Measurements from ENCODE around the gene KLF13.

Gene KLF13

DNA sequence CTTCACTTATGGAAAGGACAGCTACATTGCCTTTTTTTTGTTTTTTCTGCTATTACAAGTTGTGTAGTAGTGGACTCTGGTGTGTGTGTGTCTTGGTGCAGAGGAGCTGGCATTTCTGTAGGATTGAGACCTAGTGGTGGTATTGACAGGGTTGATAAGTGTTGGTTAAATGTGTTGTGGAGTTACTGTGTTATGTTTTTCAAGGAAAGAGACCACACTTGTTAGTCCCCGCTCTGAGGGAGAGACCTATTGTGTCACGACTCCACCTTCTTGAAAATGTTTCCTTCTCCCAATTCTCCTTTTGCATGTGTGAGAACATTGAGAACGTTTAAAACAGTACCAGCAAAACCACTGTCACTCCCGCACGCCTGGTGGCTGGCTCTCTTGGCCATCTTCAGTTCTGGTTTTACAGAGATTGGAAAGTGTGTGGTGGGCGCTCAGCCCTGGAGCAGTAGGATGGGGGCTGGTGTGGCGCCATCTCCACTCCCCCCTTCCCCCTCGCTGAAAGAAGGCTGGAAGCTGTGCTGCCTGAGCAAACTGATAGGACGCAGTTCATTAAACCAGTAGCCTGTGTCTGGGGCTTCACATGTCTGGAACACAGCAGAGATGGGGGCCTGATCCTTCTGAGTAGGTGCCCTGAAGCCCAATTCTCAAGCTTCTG is 5.5 kb downstream of the KLF13 start:
- DNase-seq (ENCODE audit: low read depth in 2 of 2): no peak

DNA sequence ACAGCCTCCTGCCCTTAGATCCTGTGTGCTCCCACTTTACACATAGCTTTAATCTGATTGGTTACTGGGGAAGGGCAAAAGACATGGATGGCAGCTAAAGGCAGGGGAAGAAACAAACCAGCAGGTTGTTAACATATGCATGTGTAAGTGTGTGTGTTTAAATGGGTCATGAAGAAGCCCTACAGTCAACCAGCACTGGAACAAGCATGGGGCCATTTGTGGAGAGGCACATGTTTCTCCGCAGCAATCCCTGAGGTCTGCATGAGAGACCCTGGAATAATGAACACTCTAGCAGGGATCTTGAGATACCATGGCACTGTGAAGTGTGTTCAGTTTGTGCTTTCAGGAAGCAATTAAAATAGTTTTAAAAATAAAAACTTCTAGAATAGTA is 6.0 kb downstream of the KLF13 start:
- no peak for DNase-seq (ENCODE audit: low read depth in 2 of 2)

DNA sequence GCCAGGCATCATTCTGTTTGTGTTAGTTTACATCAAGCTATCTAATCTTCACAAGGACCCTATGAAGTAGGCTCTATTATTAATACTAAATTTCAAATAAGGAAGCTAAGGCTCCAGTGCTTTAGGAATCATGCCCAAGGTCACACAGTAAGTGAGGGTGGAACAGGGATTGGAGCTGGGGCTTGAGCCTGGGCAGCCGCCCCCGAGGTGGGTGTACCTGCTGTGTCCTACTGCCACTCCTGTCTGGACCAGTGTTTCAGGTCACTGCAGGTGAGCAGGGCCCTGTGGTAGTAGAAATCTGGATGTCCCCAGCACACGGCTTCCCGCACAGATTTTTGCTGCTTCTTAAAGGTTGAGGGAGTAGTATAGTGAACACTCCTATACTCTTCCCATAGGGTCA is 6.5 kb downstream of the KLF13 start:
- DNase-seq (ENCODE audit: low read depth in 2 of 2): no peak

DNA sequence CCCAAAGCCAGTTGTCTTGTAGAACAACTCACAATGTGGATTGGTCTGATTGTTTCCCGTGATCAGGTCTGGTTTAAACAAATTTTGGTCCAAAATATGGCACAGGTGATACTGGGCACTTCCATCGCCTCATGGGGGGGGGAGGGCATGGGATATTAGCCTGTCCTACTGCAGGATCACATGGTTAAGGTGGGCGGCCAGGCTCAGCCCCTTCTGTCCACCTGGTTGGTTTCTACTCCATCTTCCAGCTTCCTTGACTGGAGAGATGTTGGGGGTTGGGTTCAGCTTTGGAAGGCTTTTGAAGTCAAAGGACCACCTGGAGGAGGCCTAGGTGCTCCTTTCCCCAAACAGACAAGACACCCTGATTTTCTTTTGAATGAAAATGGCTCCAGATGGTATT is 7.2 kb downstream of the KLF13 start:
- DNase-seq (ENCODE audit: low read depth in 2 of 2): no peak

DNA sequence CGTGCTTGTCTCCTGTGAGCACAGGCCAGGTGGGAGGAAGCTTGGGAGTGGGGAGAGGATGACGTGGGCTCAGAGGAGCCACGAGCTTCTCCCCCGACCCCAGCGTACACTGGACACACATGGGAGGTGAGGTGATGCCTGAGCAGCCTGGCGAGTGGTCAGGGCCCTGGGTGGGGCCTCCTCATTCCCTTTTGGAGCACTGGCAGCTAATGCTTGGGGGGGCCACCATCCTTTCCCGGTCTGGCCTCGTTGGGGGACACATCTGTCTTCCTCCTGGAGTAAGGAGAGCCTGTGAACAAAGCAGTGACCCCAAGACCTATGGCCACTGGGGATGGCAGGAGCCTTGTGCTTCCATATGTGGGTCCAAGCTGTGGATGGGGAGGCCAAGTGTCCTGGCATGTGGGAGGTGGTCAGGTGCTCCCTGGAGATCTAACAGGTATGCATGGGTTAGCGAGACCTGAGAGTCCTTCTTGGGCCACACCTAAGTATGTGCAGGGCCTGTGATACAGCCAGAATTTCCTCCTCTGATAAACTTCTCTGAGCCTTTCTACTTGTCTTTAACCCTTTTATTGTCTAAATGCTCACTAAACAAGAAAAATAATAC is 9.5 kb downstream of the KLF13 start:
- DNase-seq (ENCODE audit: low read depth in 2 of 2): no peak

DNA sequence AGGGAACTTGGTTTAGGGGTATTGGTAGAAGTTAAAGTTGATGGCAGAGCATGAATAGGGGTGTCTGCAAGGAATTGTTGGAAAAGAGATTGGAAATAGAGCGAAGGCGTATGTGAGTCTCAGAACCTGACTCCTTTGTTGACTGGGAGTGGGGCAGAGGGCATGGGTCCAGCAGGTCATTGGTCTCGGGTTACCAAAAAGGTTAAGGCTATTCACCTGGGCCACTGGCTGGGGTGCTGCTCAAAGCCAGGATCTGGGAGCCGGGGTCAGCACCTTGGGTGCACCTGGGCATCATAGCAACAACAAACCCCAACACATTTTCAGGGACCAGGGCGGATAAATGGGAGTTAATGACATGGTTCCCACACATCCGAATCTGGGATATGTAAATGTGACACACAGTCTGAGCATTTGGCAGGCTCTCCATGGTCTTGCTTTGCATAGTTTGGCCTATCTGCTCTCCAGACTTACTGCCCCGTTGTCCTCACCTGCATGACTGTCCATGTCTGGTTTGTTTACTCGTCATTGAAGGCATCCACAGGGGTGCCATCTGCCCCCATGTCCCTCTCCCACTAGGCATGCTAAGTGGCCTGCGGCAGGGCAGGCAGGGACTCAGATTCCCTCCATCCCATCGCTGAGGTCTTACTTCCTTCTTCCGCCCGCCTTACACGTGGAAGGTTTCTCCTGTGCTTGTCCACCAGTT is 10.1 kb downstream of the KLF13 start:
- DNase-seq (ENCODE audit: low read depth in 2 of 2): no peak

DNA sequence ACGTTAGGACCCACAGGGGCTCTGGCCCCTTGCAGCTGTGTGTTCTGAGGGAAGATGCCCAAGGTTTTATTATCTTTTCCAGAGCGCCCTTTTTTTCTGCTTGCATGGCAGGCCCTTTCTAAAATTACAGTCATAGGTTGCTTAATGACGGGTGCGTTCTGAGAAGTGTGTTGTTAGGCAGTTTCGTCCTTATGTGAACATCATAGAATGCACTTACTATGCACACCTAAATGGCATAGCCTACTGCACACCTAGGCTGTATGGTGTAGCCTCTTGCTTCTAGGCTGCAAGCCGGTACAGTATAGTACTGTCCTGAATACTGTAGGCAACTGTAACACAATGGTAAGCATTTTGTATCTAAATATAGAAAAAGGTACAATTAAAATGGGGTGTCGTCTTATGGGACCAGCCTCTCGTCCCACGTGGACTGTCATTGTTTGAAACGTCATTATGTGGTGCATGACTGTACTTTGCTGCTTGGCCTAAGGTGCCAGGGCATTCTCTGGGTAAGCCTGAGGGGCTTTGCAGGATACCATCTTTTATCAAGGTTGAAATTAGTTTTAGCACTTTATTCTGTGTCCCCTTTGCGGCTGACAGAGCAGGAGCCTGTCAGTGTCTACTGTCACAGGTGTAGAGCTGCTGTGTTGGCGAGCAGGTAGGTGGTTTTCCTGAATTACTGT is 10.9 kb downstream of the KLF13 start:
- DNase-seq (ENCODE audit: low read depth in 2 of 2): no peak

DNA sequence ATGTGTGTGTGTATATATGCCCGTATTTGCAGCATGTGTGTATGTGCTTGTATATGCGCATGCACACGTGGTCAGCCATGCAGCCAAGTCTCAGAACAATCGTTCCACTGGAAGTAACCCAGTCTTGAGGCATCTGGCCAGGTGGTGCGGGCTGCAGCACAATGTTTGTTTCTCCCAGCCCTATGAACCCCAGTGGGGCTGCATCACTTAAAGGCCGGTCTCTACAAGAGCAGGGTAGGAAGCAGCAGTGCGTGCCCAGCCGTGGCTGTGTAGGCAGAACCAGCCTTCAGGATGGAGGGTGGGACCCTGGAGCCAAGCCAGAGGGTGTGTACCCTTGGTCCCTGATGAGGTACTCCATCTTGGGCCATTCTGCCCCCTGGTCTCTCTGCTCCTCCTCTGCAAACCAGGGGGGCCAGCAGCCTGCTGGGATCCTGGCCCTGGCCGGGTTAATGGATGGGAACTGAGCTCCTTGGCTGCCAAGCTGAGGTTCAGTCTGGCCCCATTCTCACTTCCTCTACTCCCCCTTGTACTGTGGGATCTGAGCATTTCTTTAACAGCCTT is 11.8 kb downstream of the KLF13 start:
- no peak for DNase-seq (ENCODE audit: low read depth in 2 of 2)

DNA sequence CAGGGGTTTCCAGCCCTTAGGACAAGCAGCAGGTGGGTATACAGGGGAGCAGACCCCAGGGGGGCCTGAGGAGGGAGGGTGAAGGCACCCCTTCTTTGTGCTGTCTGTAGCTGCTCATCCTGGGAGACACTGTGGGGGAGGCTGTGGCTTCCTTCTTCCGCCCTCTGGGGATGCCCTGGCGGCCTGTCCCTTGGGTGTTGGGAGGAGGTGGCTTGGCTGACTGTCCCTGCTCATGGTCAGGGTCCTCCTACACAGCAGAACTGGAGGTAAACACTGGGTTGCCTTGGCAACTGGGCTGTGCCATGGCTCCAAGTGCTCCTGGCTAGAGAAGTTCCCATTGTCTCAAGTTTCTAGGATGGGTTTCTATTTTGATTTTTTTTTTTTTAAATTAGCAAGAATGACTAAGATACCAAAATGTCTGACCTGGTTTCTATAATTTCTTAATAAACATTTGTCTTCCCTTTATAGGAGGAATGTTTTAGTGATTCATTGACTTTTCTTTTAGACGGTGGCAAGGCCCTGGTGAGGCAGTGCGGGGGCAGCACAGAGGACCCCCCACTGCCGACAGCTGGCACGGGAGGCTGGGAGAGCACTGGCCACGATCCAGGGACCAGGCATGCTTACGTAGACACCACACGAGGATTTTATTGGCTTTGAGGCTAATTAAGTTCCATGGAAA is 12.4 kb downstream of the KLF13 start:
- DNase-seq (ENCODE audit: low read depth in 2 of 2): no peak

DNA sequence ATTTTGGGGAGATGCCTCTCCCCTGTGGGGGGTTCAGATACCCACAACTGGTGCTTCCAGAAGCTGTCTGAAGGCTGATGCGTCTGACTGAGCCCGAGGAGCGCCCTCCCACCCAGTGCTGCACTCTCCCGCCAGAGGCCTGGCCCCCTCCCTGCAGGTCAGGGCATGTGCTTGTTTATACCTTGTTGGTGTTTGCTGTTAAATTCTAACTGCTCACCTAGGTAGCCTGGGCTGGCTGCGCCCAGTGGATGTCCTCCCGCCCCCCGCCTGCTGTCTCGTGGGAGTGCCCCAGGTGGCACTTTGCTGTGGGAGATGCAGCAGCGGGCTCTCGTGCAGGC is 12.9 kb downstream of the KLF13 start:
- DNase-seq (ENCODE audit: low read depth in 2 of 2): no peak

DNA sequence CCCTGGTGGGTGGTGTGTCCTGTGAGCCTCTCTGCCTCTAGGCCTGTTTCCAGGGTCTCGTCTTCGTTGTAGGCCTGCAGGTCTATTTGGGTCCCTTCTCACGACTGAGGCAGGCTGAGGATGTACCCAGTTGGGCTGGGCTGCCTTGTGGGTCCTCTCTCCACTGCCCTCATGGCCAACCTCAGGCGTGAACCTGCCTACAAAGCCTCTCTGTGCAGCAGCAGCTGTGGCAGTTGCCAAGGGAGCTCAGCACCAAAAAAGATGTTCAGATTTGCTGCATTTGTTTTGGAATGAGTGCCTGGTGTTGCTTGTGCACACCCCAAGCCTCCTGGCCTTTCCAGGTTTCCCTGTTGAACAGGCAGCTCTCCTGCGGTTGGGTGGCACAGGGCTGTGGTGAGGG is 13.4 kb downstream of the KLF13 start:
- DNase-seq (ENCODE audit: low read depth in 2 of 2): no peak

DNA sequence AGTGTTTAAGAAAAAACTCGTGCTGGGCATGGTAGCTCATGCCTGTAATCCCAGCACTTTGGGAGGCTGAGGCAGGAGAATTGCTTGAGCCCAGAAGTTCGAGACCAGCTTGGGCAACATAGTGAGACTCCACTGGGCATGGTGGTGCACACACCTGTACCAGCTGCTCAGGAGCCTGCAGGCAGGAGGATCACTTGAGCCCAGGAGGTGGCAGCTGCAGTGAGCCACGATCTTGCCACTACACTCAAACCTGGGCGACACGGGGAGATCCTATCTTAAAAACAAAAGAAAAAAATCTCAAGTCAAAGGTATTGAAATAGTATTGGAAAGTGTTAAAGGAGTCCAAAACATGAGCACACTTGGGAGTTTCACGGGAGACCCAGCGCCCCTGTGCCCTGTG is 14.0 kb downstream of the KLF13 start:
- DNase-seq (ENCODE audit: low read depth in 2 of 2): no peak

DNA sequence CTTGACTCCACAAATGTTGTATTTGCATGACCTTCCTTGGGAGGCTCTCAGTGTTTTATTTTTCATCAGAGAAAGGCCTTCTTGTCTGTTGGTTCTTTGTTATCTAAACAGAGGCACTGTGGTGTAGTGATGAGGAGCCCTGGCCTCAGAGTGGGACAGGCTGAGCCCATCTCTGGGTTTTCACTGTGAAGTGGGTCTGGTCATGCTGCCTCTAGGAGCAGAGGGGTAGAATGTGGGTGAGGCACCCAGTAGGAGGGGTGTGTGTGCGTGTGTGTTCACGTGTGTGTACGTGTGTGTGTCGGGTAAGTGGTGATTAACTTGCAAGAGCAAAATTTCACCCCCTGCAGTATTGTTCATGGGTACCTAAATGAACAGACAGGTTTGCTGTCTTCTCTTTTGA is 14.4 kb downstream of the KLF13 start:
- no peak for DNase-seq (ENCODE audit: low read depth in 2 of 2)

DNA sequence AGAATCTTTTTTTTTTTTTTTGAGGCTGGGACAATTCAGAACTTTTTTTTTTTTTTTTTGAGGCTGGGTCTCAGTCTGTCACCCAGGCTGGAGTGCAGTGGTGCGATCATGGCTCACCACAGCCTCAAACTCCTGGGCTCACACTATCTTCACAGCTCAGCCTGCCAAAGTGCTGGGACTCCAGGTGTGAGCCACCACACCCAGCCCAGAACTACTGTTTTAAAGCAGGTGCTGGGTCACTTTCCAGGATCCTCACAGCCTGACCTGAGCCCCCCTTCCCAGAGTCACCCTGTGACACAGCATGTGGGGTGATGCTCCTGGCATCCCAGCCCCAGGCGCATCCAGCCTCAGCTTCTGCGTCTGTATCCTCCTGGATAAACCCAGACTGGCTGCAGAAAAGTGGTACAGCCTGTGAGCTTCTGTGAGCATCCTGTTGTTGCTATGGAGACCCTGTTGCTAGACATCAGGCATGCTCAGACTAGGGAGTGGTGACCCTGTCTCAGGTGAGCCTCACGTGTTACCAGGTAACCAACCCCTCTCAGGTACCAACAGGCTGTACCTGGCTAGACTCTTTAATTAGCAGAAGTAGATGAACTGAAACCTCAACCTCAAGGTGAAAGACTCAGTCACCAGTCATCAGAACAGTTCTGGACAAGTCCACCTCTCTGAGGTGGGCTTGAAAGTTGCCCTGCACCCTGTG is 15.0 kb downstream of the KLF13 start:
- no peak for DNase-seq (ENCODE audit: low read depth in 2 of 2)

DNA sequence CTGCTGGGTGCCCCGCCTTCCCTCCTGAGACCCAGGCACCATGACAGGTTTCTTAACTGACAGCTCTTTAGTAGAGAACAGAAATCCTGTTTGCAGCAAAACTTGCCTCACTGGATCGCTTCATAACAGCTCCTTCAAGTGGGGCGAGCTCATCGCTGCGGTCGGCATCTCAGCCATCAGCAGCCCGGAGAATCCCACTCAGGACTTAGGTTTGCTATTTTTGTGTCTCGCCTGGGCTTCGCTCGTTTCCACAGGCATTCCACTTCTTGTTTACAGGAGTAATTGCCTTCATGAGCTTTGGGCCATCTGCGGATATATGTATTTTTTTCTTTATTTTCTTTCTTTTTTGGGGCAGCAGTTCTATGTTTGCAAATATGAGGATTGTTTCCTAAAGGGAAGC is 15.7 kb downstream of the KLF13 start:
- DNase-seq (ENCODE audit: low read depth in 2 of 2): no peak

DNA sequence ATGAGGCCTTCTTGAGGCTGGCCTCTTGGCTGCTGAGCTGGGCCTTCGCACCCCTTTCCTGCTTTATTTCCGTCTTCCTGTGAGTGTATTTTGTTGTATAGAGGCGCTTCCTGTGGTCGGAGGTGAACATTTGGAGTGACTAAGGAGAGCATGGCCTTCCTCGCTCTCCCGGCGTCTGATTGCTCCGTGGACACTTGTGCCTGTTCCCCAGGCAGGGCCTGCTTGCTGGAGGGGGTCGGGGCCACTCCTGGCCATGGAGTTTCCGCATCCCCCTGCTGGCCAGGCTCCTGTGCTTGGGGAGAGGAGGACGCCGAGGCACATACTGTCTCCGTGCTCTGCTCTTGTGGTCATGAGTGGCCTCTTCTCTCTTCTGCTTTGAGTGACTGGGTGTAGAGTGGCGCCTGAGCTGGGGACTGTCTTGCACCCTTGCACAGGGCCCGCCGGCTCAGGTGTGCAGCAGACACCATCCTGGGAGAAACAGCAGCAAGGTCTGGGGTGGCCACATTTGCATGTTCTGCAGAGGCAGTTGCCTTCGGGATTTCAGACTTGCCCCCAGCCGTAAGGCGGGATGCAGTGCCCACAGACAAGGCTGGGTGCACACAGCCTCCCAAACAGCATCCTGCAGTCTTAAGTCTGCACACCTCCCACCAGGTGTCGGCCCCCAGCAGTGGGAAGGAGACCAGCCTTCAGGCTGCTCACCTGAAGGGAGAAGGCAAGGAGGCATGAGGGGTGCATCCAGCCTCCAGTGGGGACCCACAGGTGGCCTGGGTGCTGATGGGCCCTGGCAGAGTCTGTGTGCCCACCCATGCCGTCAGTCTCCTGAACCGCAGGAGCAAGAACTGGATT is 16.4 kb downstream of the KLF13 start:
- no peak for DNase-seq (ENCODE audit: low read depth in 2 of 2)

DNA sequence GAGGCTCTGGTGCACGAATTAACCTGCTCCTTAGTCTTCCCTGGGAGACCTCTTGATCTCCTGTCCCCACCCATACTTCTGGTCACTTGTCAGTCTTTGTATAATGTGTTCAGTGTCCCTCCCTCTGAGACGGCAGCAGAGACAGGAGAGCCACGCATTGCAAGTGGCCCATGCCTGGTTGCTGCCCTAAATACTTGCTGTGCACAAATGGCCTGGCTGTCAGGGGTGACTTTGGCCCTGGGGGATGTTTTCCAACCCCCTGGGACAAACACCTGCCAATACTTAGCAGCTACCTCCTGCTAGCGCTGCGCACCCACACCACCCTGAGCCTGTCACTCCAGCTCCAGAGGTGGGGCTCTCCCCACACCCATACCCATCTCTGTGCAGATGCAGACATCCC is 17.2 kb downstream of the KLF13 start:
- no peak for DNase-seq (ENCODE audit: low read depth in 2 of 2)

DNA sequence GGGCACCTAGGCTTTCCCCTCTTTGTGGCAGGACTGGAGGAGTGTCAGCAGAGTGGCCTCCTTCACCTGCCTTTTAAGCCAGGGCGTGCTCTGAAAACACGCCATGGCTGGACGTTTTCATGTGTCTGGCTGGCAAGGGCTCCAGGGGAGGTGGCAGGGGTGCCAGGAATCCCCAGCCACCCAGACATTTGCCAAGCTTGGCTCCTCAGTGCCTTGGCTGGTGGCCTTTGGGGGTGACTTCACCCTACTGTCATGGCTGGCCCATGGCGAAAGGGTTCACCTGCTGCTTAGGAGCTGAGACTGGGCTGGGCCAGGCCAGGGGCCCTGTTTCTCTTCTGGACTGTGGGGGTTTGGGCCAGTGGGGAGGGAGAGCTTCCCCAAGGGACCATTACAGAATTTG is 17.6 kb downstream of the KLF13 start:
- DNase-seq (ENCODE audit: low read depth in 2 of 2): no peak

DNA sequence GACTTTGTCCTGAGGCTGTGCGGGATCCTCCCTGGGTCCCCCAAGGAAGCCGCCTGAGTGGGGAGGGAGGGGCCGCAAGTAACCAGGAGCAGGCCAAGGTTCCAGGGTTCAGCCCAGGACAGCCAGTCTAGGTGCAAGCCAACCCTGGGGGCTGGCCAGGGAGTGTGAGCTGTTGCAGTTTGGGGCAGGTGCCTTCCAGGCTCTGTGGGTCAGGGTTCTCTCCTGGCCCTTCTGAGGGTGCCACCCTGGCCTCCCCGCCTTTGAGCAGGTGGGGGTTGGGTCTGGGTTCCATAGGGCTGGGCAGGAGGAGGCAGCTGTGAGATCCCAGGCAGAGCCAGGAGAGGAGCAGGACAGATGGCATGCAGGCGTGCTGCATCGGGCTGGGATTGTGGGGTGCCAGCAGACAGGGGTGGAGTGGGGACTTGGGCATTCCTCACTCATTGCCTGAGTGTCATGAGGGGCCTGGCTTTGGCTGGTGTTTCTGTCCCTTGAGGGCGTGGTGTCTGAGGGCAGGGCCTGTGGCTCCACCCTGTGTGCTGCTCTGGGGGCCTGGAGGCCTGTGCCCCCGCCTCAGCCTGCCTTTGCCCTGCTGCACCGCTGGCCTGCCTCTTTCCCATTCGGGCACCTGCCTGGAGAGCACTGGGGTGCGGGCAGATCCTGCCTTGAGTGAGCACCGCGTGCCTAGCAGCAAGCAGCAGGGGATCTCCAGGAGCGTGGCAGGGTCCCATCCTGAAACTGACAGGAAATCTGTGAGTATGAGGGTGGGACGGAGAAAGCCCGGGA is 18.4 kb downstream of the KLF13 start:
- no peak for DNase-seq (ENCODE audit: low read depth in 2 of 2)

Data from stimulated activated CD8-positive, alpha-beta memory T cell treated with anti-CD3 and anti-CD28 coated beads, Interleukin-7, amount 100 ng/mL, for 1 hour (primary cell).